ENCODE measurements around the gene SH3BGRL2.

- TF ChIP-seq CTCF (IDR thresholded peaks at IDR 0.05; ENCODE audit: control extremely low read depth in 1 of 3, insufficient read depth in 1 of 3, low read depth in 1 of 3, low read length in 3 of 3) (no peak), EZH2 (IDR thresholded peaks at IDR 0.05; ENCODE audit: low read depth, low read length, severe bottlenecking) (no peak), JUN (IDR thresholded peaks at IDR 0.05; ENCODE audit: low read depth, low read length) (no peak), ZNF274 (IDR thresholded peaks at IDR 0.05; ENCODE audit: borderline replicate concordance, extremely low read depth, low read length) (no peak), ATF2 (IDR thresholded peaks at IDR 0.05; ENCODE audit: low read length) (no peak), SP1 (IDR thresholded peaks at IDR 0.05; ENCODE audit: low read depth, low read length) (no peak), JUND (IDR thresholded peaks at IDR 0.05; ENCODE audit: low read length) (no peak), TCF12 (IDR thresholded peaks at IDR 0.05; ENCODE audit: low read depth, low read length) (no peak), ASH2L (IDR thresholded peaks at IDR 0.05; ENCODE audit: low read length) (no peak), CHD7 (IDR thresholded peaks at IDR 0.05; ENCODE audit: insufficient replicate concordance, low read length) (no peak), POLR2A (IDR thresholded peaks at IDR 0.05; ENCODE audit: control extremely low read depth in 1 of 2, low read depth in 2 of 2, low read length in 2 of 2) (no peak), KDM1A (IDR thresholded peaks at IDR 0.05; ENCODE audit: borderline replicate concordance, low read length) (no peak), FOSL1 (IDR thresholded peaks at IDR 0.05; ENCODE audit: insufficient read depth, low read depth, low read length) (no peak)
These were observed 106.0 kb downstream of the SH3BGRL2 start for GRCh38 chr6:79737172-79737571.

Measured in H1 (cell line).